MG63 (cell line): Measurements from ENCODE around the gene PKD1L1. TPM values are rescaled to one million over a fixed set of nuclear protein-coding genes. Genes with fewer than 3 reads are reported as not detected.
"Not testable (repeated sequence)": the region's sequence is repeated elsewhere in the genome, so short reads cannot be mapped to it uniquely, and the experiment has no call there.

Experiments
- DNase-seq: peaks from one replicate; pipeline ENCODE4 v3.0.0-alpha.2; 2020
- H3K27me3 ChIP-seq: fragments of 250-450 bp; sonication (Bioruptor Pico); 2 replicates; pipeline ENCODE4 v1.5.1; 2020; ENCODE audit warnings: mild to moderate bottlenecking, moderate library complexity
- H3K36me3 ChIP-seq: fragments of 250-450 bp; sonication (Bioruptor Pico); 2 replicates; pipeline ENCODE4 v1.5.1; 2020; ENCODE audit warnings: mild to moderate bottlenecking, moderate library complexity
- H3K4me3 ChIP-seq: fragments of 250-450 bp; sonication (Bioruptor Pico); 2 replicates; pipeline ENCODE4 v1.5.1; 2020; ENCODE audit warnings: mild to moderate bottlenecking, moderate library complexity
- H3K9me3 ChIP-seq: fragments of 250-450 bp; sonication (Bioruptor Pico); 2 replicates; pipeline ENCODE4 v1.5.1; 2020; ENCODE audit warnings: mild to moderate bottlenecking, moderate library complexity
- total RNA-seq: library from RNA; depleted of rRNA; stranded (reverse); fragments of >200 nt; shearing (Covaris generic); gene quantifications from 2 replicates; pipeline ENCODE4 v1.2.3, GENCODE V29; 2014; ENCODE audit warnings: low replicate concordance

The PKD1L1 gene
- total RNA-seq, 1 experiment from 2014 or later, result 0.13 TPM

- no peaks in the 10 kb centered on the region for H3K9me3 ChIP-seq
- no peaks in the 10 kb centered on the region for H3K36me3 ChIP-seq
- no peaks in the 10 kb centered on the region for H3K27me3 ChIP-seq
- H3K4me3 ChIP-seq, result no peak overlapping the region
- DNase-seq, result no peak
These were observed 140.5 kb downstream of the PKD1L1 start for GRCh38 chr7:47807756-47808155.

DNA sequence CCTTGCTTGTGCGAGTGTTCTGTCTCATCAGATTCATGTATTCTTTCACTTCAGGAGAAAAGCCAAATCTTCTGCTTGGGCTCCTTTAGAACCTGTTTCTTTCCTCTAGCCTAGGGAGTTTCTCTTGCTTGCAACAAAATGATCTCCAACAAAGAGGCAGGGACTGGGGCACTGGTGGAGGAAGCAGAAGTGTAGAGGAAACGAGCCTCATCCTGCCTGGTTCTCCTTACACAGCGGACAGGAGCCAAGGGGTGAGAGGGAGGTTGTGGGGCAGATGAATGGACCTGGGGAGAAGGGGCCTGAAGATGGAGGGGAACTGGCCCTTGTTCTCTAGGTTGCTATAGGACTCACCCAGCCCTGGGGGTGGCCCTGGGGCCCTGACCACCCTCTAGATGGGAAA lies 141.1 kb downstream of the PKD1L1 start:
- Histone ChIP-seq H3K36me3 (no peaks in the 10 kb centered on the region), H3K27me3 (no peaks in the 10 kb centered on the region), H3K4me3 (no peak overlapping the region), H3K9me3 (no peaks in the 10 kb centered on the region)
- DNase-seq, result no peak

- no peaks in the 10 kb centered on the region for H3K9me3 ChIP-seq
- no peak overlapping the region for H3K4me3 ChIP-seq
- H3K36me3 ChIP-seq, result no peaks in the 10 kb centered on the region
- no peak for DNase-seq
- H3K27me3 ChIP-seq, result no peaks in the 10 kb centered on the region
These were observed 141.6 kb downstream of the PKD1L1 start for GRCh38 chr7:47806701-47807103.

GRCh38 chr7:47804767-47805545 lies 143.3 kb downstream of the PKD1L1 start:
- Histone ChIP-seq H3K36me3 (no peaks in the 10 kb centered on the region), H3K27me3 (no peaks in the 10 kb centered on the region), H3K9me3 (no peaks in the 10 kb centered on the region), H3K4me3 (no peak overlapping the region)
- DNase-seq, result no peak

DNA sequence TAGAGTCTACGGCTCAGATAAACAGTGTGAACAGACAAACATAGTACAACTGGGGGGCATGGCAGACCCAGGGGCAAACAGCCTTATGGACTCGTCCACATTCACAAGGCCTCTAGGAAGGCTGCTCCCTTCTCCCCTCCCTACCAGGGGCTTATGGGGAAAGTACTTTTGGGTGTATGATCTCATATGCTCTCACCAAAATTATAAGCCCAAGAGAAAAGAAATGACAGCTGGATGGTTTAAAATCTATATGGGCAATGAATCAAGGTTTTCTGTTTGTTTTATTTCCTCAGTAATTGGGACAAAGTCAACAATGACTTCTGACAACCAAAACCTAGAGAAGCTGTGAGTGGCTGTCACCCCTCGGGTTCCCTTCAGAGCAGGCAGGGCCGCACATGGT lies 144.4 kb downstream of the PKD1L1 start:
- DNase-seq, result no peak
- Histone ChIP-seq H3K27me3 (no peaks in the 10 kb centered on the region), H3K4me3 (no peak overlapping the region), H3K9me3 (no peaks in the 10 kb centered on the region), H3K36me3 (no peaks in the 10 kb centered on the region)

- Histone ChIP-seq H3K27me3 (no peaks in the 10 kb centered on the region), H3K36me3 (no peaks in the 10 kb centered on the region), H3K4me3 (no peak overlapping the region), H3K9me3 (no peaks in the 10 kb centered on the region)
- DNase-seq, result no peak
These were observed 145.2 kb downstream of the PKD1L1 start for GRCh38 chr7:47803025-47803424.

GRCh38 chr7:47801423-47801822 lies 146.8 kb downstream of the PKD1L1 start:
- no peak for DNase-seq
- H3K9me3 ChIP-seq, result no peaks in the 10 kb centered on the region
- no peak overlapping the region for H3K4me3 ChIP-seq
- H3K27me3 ChIP-seq, result no peaks in the 10 kb centered on the region
- no peaks in the 10 kb centered on the region for H3K36me3 ChIP-seq

DNA sequence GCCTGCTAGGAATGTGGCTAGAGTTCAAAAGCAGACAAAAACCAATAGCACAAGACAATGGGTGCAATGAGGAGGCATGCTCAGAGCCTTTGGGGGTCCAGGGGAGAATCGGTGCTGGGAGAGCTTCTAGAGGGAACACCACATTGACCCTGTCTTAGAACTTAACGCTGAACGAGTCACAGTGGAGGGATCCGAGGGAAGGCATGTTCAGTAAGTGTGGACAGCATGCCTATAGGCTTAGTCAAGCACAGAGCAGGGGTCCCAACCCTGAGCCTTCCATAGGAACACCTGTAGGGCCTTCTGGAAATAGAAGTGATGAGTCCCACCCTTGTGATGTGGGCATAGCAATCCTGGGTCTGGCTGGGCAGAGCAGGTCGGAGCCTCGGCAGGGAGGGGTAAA lies 148.7 kb downstream of the PKD1L1 start:
- DNase-seq, result no peak

GRCh38 chr7:47796347-47796746 lies 151.9 kb downstream of the PKD1L1 start:
- H3K27me3 ChIP-seq, result no peaks in the 10 kb centered on the region
- DNase-seq, result no peak
- H3K9me3 ChIP-seq, result no peaks in the 10 kb centered on the region
- no peaks in the 10 kb centered on the region for H3K36me3 ChIP-seq
- no peak overlapping the region for H3K4me3 ChIP-seq

More for the DNA sequence above, 148.7 kb downstream of the PKD1L1 start:
- Histone ChIP-seq H3K36me3 (no peaks in the 10 kb centered on the region), H3K4me3 (no peak overlapping the region), H3K9me3 (no peaks in the 10 kb centered on the region), H3K27me3 (no peaks in the 10 kb centered on the region)

- Histone ChIP-seq H3K9me3 (no peaks in the 10 kb centered on the region), H3K36me3 (no peaks in the 10 kb centered on the region), H3K4me3 (no peak overlapping the region), H3K27me3 (no peaks in the 10 kb centered on the region)
- DNase-seq, result no peak
These were observed 152.6 kb downstream of the PKD1L1 start for GRCh38 chr7:47795631-47796030.

DNA sequence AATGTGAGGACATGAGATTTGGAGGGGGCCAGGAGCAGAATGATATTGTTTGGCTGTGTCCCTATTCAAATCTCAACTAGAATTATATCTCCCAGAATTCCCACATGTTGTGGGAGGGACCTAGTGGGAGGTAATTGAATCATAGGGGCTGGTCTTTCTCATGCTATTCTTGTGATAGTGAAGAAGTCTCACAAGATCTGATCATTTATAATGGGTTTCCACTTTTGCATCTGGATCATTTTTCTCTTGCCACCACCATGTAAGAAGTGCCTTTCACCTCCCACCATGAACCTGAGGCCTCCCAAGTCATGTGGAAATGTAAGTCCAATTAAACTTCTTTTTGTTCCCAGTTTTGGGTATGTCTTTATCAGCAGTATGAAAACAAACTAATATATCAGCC lies 153.1 kb downstream of the PKD1L1 start:
- H3K9me3 ChIP-seq, H3K36me3 ChIP-seq, DNase-seq, H3K27me3 ChIP-seq, H3K4me3 ChIP-seq: not testable (repeated sequence)

DNA sequence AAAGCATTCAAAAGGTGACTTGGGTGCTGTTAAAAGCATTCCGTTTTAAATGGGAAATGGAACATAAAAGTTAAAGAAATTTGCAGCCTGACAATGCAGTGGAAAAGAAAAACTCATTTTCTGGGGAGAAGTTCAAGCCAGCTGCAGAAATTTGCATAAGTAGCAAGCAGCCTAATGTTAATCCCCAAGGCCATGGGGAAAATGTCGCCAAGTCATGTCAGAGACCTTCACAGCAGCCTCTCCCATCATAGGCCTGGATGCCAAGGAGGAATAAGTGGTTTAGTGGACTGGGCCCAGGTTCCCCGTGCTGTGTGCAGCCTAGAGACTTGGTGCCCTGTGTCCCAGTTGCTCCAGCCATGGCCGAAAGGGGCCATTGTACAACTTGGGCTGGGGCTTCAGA lies 154.2 kb downstream of the PKD1L1 start:
- no peak for DNase-seq
- no peaks in the 10 kb centered on the region for H3K36me3 ChIP-seq
- H3K9me3 ChIP-seq, result no peaks in the 10 kb centered on the region
- H3K27me3 ChIP-seq, result no peaks in the 10 kb centered on the region
- H3K4me3 ChIP-seq, result no peak overlapping the region

DNA sequence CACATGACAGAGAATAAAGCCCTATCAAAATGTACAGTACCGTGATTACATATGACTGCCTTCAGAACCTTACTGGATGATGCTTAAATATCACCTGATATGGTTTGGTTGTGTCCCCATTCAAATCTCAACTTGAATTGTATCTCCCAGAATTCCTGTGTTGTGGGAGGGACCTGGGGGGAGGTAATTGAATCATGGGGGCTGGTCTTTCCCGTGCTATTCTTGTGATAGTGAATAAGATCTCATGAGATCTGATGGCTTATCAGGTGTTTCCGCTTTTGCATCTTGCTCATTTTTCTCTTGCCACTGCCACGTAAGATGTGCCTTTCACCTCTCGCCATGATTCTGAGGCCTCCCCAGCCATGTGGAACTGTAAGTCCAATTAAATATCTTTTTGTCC lies 155.1 kb downstream of the PKD1L1 start:
- H3K4me3 ChIP-seq, H3K9me3 ChIP-seq, H3K36me3 ChIP-seq, DNase-seq, H3K27me3 ChIP-seq: not testable (repeated sequence)

GRCh38 chr7:47792521-47793121 lies 155.6 kb downstream of the PKD1L1 start:
- no peaks in the 10 kb centered on the region for H3K9me3 ChIP-seq
- no peak overlapping the region for H3K4me3 ChIP-seq
- no peaks in the 10 kb centered on the region for H3K27me3 ChIP-seq
- H3K36me3 ChIP-seq, result no peaks in the 10 kb centered on the region
- no peak for DNase-seq

DNA sequence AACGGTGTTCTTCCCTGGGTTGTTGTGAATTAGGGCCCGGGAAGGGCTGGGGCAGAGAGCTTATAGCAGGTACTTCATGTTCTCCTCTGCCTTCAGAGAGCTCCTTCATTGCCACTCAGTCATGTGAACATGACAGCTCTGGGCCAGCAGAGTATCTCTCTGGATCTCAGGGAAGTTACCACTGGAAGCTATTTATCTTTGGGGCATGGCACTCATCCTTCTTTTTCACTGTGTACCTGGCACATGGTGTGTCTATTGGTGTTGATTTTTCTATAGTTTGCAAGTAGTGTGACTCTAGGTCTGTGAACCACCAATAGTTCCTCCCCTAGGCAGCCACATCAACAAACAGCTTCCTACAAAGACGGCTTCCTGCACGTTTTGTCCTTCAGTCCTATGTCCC lies 156.6 kb downstream of the PKD1L1 start:
- no peaks in the 10 kb centered on the region for H3K27me3 ChIP-seq
- DNase-seq, result no peak
- no peak overlapping the region for H3K4me3 ChIP-seq
- H3K36me3 ChIP-seq, result no peaks in the 10 kb centered on the region
- no peaks in the 10 kb centered on the region for H3K9me3 ChIP-seq

- Histone ChIP-seq H3K9me3 (no peaks in the 10 kb centered on the region), H3K27me3 (no peaks in the 10 kb centered on the region), H3K36me3 (no peaks in the 10 kb centered on the region), H3K4me3 (no peak overlapping the region)
- DNase-seq, result no peak
These were observed 160.2 kb downstream of the PKD1L1 start for GRCh38 chr7:47788083-47788482.

DNA sequence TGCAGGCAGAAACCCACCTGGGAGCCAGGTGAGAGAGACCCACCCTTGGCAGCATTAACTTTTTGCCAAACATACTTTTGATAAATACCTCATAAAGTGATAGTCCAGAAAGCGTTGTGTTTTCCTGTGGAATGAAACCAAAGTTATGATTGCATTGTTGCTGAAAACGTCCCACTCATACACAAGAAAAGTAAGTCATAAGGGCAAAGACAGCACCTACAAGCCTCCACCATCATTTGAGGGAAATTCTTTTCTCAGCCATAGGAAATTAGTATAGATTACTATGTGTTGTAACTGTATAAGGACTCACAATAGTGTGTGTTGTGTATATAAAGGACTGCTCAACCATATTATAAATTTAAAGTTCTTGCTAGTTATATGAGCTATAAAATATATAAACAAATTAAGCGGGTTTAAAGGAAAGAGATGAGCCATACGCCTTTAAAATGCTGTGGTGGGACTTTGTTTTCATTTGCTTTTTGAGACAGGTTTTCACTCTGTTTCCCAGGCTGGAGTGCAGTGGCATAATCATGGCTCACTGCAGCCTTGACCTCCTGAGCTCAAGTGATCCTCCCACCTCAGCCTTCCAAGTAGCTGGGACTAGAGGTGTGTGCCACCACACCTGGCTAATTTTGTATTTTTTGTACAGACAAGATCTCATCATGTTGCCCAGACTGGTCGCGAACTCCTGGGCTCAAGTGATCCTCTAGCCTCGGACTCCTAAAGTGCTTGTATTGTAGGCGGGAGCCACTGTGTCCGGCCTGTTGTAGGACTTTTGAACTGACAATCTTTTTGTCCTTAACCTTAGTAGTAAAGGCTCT lies 160.8 kb downstream of the PKD1L1 start:
- Histone ChIP-seq H3K36me3 (no peaks in the 10 kb centered on the region), H3K4me3 (no peak overlapping the region), H3K9me3 (no peaks in the 10 kb centered on the region), H3K27me3 (no peaks in the 10 kb centered on the region)
- no peak for DNase-seq
